PFSK-1 (cell line): Measurements from ENCODE around the gene CCDC93.

ENCODE experiments used
- POLR2AphosphoS5 ChIP-seq: IDR thresholded peaks from 2 replicates; pipeline ENCODE4 v1.6.1; 2012; ENCODE audit warnings: low read depth, mild to moderate bottlenecking, control low read depth, low read length, moderate library complexity
- SIN3A ChIP-seq: IDR thresholded peaks from 2 replicates; pipeline ENCODE4 v1.6.1; 2012; ENCODE audit warnings: mild to moderate bottlenecking, low read length, moderate library complexity, borderline replicate concordance; ENCODE audit not compliant: insufficient read depth
- TAF1 ChIP-seq: IDR thresholded peaks from 2 replicates; pipeline ENCODE4 v1.6.1; 2012; ENCODE audit warnings: low read length, control low read depth, borderline replicate concordance; ENCODE audit not compliant: insufficient read depth

DNA sequence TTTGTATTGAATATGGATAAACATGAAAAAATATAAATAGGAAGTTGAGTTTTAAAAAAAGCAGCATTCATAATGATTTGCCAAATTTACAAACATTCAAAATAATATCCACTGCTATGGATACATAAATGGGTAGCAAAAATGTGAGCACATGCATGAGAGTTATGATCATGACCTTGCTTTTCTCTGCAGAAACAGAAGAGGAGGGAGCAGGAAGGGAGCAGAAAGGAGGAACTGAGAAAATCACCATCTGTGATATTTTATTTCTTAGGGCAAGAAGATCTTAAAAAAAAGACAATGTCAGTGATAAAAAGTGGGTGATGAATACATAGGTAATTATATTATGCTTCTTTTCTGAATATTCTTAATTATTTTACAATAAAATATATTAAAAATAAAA lies 17.7 kb upstream of the CCDC93 start:
- TF ChIP-seq POLR2AphosphoS5 (no peak), SIN3A (no peak), TAF1 (no peak)
